Measurements from ENCODE around the gene COL4A2. TPM values are rescaled to one million over a fixed set of nuclear protein-coding genes. Genes with fewer than 3 reads are reported as not detected.
"Not testable (repeated sequence)": the region's sequence is repeated elsewhere in the genome, so short reads cannot be mapped to it uniquely, and the experiment has no call there.

COL4A2 gene
- total RNA-seq, 1 experiment from 2014 or later = 38.4 TPM

- no peak for DNase-seq (ENCODE audit: low spot score)
These were observed 927 bp downstream of the COL4A2 start for GRCh38 chr13:110307767-110308655.

GRCh38 chr13:110308656-110309359 is 1.7 kb downstream of the COL4A2 start:
- DNase-seq (ENCODE audit: low spot score) = peak; percentile 57

GRCh38 chr13:110309661-110310524 is 2.8 kb downstream of the COL4A2 start:
- no peak for DNase-seq (ENCODE audit: low spot score)

- no peak for DNase-seq (ENCODE audit: low spot score)
These were observed 3.7 kb downstream of the COL4A2 start for GRCh38 chr13:110310541-110311442.

- no peak for DNase-seq (ENCODE audit: low spot score)
These were observed 4.6 kb downstream of the COL4A2 start for GRCh38 chr13:110311443-110312338.

GRCh38 chr13:110312339-110313031 is 5.4 kb downstream of the COL4A2 start:
- no peak for DNase-seq (ENCODE audit: low spot score)

- DNase-seq (ENCODE audit: low spot score) = not testable (repeated sequence)
These were observed 6.2 kb downstream of the COL4A2 start for GRCh38 chr13:110313261-110313660.

GRCh38 chr13:110313733-110314132 is 6.6 kb downstream of the COL4A2 start:
- not testable (repeated sequence) for DNase-seq (ENCODE audit: low spot score)

- DNase-seq (ENCODE audit: low spot score) = no peak
These were observed 7.6 kb downstream of the COL4A2 start for GRCh38 chr13:110314516-110315245.

- DNase-seq (ENCODE audit: low spot score) = no peak
These were observed 9.1 kb downstream of the COL4A2 start for GRCh38 chr13:110316196-110316595.

- no peak for DNase-seq (ENCODE audit: low spot score)
These were observed 10.0 kb downstream of the COL4A2 start for GRCh38 chr13:110317093-110317492.

- DNase-seq (ENCODE audit: low spot score) = no peak
These were observed 10.6 kb downstream of the COL4A2 start for GRCh38 chr13:110317496-110318195.

- DNase-seq (ENCODE audit: low spot score) = no peak
These were observed 11.8 kb downstream of the COL4A2 start for GRCh38 chr13:110318920-110319319.

GRCh38 chr13:110319397-110319773 is 12.3 kb downstream of the COL4A2 start:
- DNase-seq (ENCODE audit: low spot score) = no peak

- DNase-seq (ENCODE audit: low spot score) = peak; percentile 61
These were observed 12.9 kb downstream of the COL4A2 start for GRCh38 chr13:110319774-110320509.

GRCh38 chr13:110320645-110321044 is 13.6 kb downstream of the COL4A2 start:
- DNase-seq (ENCODE audit: low spot score) = no peak

GRCh38 chr13:110321573-110321972 is 14.5 kb downstream of the COL4A2 start:
- not testable (repeated sequence) for DNase-seq (ENCODE audit: low spot score)
